Motor neuron (in vitro differentiated cells): ENCODE data around the gene ALDH2. TPM values are rescaled to one million over a fixed set of nuclear protein-coding genes. Genes with fewer than 3 reads are reported as not detected.
A peak's percentile ranks its signal among the peaks of the same experiment; 100 is the strongest.

Source experiments
- ATAC-seq, 8 experiments: fragments of 200-7000 bp; cut with Tn5 transposase; replicated peaks in 6 of 8; 2 replicates each; pipeline ENCODE4 v1.8.0; 2021; ENCODE audit warnings: mild to moderate bottlenecking in 8 of 8, moderate library complexity in 8 of 8
- H3K27ac ChIP-seq, 2 donors: fragments of 250-450 bp; sonication (Bioruptor Pico); 2 replicates each; pipeline ENCODE4 v1.9.0; 2021; ENCODE audit warnings: antibody characterized with exemption in 2 of 2, mild to moderate bottlenecking in 2 of 2, moderate library complexity in 1 of 2
- H3K4me1 ChIP-seq, 2 donors: fragments of 250-450 bp; sonication (Bioruptor Pico); replicated peaks in 1 of 2; 2 replicates each; pipeline ENCODE4 v1.6.1; 2021; ENCODE audit warnings: antibody characterized with exemption in 2 of 2, mild to moderate bottlenecking in 2 of 2, moderate library complexity in 1 of 2
- H3K4me3 ChIP-seq, 5 donors: fragments of 250-450 bp; sonication (Bioruptor Pico); 2 replicates each; pipeline ENCODE4 v1.9.0; 2021; ENCODE audit warnings: antibody characterized with exemption in 5 of 5, mild to moderate bottlenecking in 5 of 5, moderate library complexity in 4 of 5
- WGBS, 10 experiments: fragments of 450-650 bp; shearing (Covaris generic); methylation state at CpG; one replicate each; pipeline ENCODE4 v1.0.0; 2022; 5-methylcytosine and 5-hydroxymethylcytosine counted together
- in situ Hi-C, 9 experiments: fragments of 400-800 bp; cut with MboI; loops; one replicate each; pipeline ENCODE4 v1.15.0; 2021; ENCODE audit warnings: low sequenced_read_pairs in 9 of 9, low pct_unique_long_range_greater_than_20kb in 2 of 9; ENCODE audit not compliant: unreplicated experiment in 9 of 9
- total RNA-seq, 8 experiments: library from RNA; unstranded; fragments of 300-600 nt; gene quantifications; 2 replicates each; pipeline versions ENCODE4 v1.2.3 to v1.2.4, GENCODE V29; 2022

Gene ALDH2
- total RNA-seq, 8 experiments from 2014 or later, result 13.2 to 45.3 (median 27.0) TPM

DNA sequence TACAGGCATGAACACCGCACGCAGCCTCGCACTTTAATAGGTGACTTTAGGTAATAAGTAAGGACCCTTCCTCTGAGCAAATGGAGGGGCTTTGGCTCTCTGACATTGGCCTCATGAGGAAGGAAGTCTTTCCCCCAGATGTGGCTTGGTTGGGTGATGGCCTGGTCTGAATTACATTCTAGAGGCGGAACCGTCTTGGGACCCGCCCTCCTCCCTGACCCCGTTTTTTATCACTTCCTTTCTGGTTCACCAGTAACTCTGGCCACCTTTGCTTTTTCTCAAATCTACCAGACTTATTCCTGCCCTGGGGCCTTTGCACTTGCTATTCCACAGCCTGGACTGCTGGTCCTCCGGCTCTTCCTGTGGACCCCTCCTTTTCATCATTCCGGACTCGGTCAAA lies 13.4 kb downstream of the ALDH2 start:
- WGBS, 10 experiments, result 53 to 100% (median 91%) methylated on average over 2 to 10 of the region's 10 CpGs; no CpG with 5 or more reads in 3 of the 10 experiments
- Histone ChIP-seq H3K4me3 (no peak overlapping the region), H3K4me1 (no peaks in the 10 kb centered on the region), H3K27ac (no peak overlapping the region)
- in situ Hi-C loops, result no loop called here
- ATAC-seq, result no peak

DNA sequence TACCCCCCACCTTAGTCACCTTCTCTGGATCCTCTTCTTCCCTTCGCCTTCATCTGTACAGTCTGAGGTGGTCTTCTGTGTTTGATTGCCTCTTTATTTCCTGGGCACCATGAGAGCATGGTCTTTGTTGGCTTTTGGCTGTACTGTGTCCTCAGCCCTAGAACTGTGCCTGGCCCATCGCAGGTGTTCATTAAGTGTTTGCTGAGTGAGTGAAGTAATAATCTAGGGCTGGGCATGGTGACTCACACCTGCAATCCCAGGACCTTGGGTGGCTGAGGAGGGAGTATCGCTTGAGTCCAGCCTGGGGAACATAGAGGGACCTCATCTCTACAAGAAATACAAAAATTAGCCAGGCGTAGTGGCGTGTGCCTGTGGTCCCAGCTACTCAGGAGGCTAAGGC lies 13.9 kb downstream of the ALDH2 start:
- in situ Hi-C loops, result no loop called here
- Histone ChIP-seq H3K4me3 (no peak overlapping the region), H3K4me1 (no peaks in the 10 kb centered on the region), H3K27ac (no peak overlapping the region)
- WGBS, 10 experiments, result 75 to 100% (median 100%) methylated on average over 1 to 4 of the region's 5 CpGs; no CpG with 5 or more reads in 2 of the 10 experiments
- ATAC-seq, result no peak

DNA sequence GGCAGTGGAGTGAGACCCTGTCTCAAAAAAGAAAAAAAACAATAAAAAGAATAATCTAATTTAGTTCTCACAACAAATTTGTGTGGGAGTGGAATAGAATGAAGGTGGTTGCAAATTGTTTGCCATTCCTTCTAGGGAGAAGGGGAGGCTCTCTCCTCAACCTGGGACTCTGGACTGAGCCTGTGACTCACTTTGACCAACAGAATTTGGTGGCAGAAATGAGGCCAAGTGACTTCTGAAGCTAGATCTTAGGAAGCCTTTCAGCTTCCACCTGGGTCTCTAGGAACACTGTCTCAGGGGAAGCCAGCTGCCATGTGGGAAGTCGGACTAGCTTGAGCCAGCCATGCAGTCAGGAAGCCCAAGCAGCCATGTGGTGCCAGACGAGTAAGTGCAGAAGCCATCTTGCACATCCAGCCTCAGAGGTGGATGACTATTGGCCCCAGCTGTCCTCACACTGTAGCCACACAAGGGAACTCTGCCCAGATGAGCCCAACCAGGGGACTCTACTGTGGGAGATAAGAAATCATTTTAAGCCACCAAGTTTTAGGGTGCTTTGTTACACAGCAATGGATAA lies 14.4 kb downstream of the ALDH2 start:
- H3K4me3 ChIP-seq, result no peak overlapping the region
- H3K27ac ChIP-seq, result no peak overlapping the region
- in situ Hi-C loops, result no loop called here
- no peak for ATAC-seq
- 81 to 83% (median 83%) methylated on average over 1 to 2 of the region's 2 CpGs; no CpG with 5 or more reads in 7 of the 10 experiments for WGBS, 10 experiments
- H3K4me1 ChIP-seq, result no peaks in the 10 kb centered on the region

DNA sequence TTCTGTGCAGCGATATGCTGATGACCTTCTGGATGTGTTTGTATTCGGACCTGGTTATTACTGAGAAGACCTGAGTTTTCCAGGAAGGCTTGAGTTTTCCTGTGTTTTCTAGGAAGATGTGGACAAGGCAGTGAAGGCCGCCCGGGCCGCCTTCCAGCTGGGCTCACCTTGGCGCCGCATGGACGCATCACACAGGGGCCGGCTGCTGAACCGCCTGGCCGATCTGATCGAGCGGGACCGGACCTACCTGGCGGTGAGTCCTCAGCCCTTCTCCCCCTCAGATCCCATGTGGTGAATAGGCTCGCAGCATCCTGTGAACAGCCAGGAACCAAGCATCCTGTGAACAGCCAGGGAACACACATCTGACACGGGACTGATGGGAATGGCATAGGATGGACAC lies 16.3 kb downstream of the ALDH2 start:
- in situ Hi-C loops, result no loop called here
- 81 to 93% (median 89%) methylated on average over 2 to 5 of the region's 17 CpGs; no CpG with 5 or more reads in 6 of the 10 experiments for WGBS, 10 experiments
- Histone ChIP-seq H3K27ac (no peak overlapping the region), H3K4me1 (no peaks in the 10 kb centered on the region), H3K4me3 (no peak overlapping the region)
- no peak for ATAC-seq

DNA sequence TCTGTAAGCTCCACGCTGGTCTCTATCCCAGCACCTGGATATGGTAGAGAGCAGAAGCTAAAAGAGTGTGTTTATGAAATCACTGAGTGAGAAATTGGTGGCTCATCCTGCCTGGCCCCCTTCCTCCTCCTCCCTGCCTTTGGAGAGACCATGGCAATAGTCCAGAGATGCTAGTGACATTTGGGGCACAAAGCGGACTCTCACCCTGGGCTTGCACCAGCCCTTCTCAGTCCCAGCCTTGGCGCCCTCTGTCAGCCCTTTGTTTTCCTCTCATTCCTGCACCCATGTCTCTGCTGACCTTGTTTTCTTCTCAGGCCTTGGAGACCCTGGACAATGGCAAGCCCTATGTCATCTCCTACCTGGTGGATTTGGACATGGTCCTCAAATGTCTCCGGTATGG lies 18.2 kb downstream of the ALDH2 start:
- no peaks in the 10 kb centered on the region for H3K4me1 ChIP-seq
- no peak overlapping the region for H3K4me3 ChIP-seq
- 91 to 100% (median 100%) methylated on average over 1 to 4 of the region's 4 CpGs; no CpG with 5 or more reads in 4 of the 10 experiments for WGBS, 10 experiments
- ATAC-seq, result no peak
- H3K27ac ChIP-seq, result no peak overlapping the region
- in situ Hi-C loops, result no loop called here

DNA sequence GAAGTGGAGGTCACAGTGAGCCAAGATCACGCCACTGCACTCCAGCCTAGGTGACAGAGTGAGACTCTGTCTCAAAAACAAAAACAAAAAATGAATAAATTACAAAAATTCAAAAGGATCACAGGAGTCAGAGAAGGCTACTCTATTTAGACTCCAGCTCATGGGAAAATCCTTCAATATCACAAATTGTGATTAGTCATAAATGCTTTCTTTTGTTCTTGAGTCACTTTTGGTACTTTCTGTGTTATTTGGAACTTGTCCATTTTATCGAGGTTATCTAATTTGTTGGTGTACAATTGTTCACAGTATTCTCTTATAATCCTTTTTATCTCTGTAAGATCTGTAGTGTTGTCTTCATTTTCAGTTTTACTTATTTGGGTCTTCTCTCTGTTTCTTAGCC lies 18.9 kb downstream of the ALDH2 start:
- no peak for ATAC-seq
- no peak overlapping the region for H3K27ac ChIP-seq
- H3K4me1 ChIP-seq, result no peaks in the 10 kb centered on the region
- WGBS, 10 experiments, result 0 to 100% (median 93%) methylated on average over 1 to 2 of the region's 2 CpGs; no CpG with 5 or more reads in 1 of the 10 experiments
- H3K4me3 ChIP-seq, result no peak overlapping the region
- in situ Hi-C loops, result no loop called here

DNA sequence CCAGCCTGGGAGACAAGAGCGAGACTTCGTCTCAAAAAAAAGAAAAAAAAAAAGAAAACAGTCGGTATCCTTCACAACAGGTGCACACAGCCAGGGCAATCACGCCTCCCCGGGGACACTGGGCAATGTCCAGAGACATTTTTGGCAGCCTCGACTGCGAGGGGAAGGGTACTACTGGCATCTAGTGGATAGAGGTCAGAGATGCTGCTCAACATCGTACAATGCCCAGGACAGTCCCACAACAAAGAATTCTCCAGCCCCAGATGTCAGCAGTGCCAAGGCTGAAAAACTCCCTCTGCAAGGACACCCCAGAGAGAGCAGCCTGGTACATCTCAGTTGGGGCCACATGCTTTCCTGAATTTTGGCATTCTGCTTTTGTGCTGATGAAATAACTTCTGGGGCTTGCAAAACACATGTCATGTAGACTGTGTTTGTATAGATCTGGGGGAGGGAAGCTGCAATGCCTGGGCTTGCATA lies 21.5 kb downstream of the ALDH2 start:
- H3K27ac ChIP-seq, result no peak overlapping the region
- H3K4me3 ChIP-seq, result no peak overlapping the region
- WGBS, 10 experiments, result 43 to 100% (median 78%) methylated on average over 1 to 8 of the region's 8 CpGs
- ATAC-seq, result peak in 1 of 8 experiments; percentile 69
- H3K4me1 ChIP-seq, result no peaks in the 10 kb centered on the region
- in situ Hi-C loops, result no loop called here

DNA sequence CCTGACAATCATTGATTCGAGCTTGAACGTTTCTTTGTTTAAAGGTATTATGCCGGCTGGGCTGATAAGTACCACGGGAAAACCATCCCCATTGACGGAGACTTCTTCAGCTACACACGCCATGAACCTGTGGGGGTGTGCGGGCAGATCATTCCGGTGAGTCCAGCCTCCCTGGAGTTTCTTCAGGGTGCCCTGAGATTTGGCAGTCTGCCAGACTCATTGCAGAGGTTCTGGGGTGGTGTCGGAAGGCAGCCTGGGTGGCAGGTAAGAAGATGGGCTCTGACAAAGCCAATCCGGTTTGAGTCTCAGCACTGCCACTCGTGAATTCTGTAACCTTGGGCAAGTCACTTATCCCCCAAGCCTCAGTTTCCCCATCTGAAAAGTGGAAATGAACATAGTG lies 23.0 kb downstream of the ALDH2 start:
- in situ Hi-C loops, result no loop called here
- Histone ChIP-seq H3K4me3 (no peak overlapping the region), H3K4me1 (no peaks in the 10 kb centered on the region), H3K27ac (no peak overlapping the region)
- ATAC-seq, result no peak
- 20 to 85% (median 67%) methylated on average over 1 to 6 of the region's 11 CpGs; no CpG with 5 or more reads in 2 of the 10 experiments for WGBS, 10 experiments

DNA sequence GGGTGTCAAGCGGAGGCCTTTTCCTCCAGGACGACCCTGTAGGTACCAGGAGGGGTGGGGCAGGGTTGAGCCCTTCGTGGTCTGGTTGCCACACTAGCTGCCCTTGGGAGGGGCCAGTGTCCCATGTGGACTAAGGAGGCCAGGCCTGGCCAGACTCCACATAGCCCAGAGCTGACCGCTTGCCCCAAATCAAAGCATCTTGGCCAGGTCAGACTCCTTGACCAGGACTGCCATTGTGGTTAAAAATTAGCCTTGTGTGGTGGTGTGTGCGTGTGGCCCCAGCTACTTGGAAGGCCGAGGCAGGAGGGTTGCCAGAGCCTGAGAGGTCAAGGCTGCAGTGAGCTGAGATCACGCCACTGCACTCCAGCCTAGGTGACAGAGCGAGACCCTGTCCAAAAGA lies 24.8 kb downstream of the ALDH2 start:
- Histone ChIP-seq H3K27ac (no peak overlapping the region), H3K4me1 (no peaks in the 10 kb centered on the region), H3K4me3 (no peak overlapping the region)
- WGBS, 10 experiments, result 81 to 100% (median 93%) methylated on average over 2 to 4 of the region's 8 CpGs; no CpG with 5 or more reads in 5 of the 10 experiments
- no peak for ATAC-seq
- in situ Hi-C loops, result no loop called here

DNA sequence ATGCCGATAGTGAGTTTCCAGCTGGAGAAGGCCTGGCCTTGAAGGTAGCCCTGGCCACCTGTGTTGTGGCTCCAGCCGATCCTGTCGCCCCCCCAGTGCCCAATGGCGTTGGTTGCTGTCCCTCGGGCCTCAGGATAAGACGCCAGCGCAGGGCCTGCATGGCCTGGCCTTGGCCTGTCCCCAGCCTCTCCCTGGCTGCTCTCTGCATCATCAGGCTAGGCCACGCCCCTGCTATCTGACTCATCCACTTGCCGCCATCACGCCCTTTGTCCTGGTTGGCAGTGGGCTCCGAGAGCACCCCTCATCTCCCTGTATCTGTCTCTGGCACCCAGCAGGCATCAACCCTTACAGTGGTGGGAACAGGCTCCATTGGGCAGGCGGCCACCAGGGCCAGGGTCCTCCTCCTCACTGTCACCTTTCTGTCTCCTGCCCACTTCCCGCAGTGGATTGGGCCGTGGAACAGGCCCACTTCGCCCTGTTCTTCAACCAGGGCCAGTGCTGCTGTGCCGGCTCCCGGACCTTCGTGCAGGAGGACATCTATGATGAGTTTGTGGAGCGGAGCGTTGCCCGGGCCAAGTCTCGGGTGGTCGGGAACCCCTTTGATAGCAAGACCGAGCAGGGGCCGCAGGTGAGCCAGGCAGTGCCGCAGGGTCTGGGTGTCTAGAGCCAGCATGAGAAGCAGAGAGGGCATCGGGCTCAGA lies 25.6 kb downstream of the ALDH2 start:
- no peaks in the 10 kb centered on the region for H3K4me1 ChIP-seq
- H3K4me3 ChIP-seq, result no peak overlapping the region
- WGBS, 10 experiments, result 85 to 100% methylated on average over 1 to 2 of the region's 27 CpGs; no CpG with 5 or more reads in 8 of the 10 experiments
- no peak overlapping the region for H3K27ac ChIP-seq
- ATAC-seq, result peak in 5 of 8 experiments; percentile 16 to 94 (median 29)
- in situ Hi-C loops, result no loop called here

DNA sequence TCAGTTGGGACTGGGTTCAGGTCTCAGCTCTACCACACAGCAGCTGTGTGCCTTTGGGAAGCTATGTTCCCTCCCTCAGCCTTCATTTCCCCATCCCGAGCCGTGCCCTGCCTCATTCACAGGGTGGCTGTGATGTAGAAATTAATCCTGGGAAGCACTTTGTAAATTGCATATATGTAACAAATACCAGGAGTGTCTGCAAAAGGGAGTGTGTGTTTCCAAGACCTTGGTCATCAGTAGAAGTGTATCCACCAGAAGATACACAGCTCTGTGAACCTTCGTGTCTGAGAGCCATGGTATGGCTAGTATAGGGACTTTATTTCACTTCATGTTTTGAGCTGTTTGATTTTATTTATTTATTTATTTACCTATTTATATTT lies 26.1 kb downstream of the ALDH2 start:
- 80 to 100% (median 100%) methylated on average over 1 to 3 of the region's 3 CpGs; no CpG with 5 or more reads in 7 of the 10 experiments for WGBS, 10 experiments
- Histone ChIP-seq H3K27ac (no peak overlapping the region), H3K4me1 (no peaks in the 10 kb centered on the region), H3K4me3 (no peak overlapping the region)
- ATAC-seq, result peak in 1 of 8 experiments; percentile 56
- in situ Hi-C loops, result no loop called here

DNA sequence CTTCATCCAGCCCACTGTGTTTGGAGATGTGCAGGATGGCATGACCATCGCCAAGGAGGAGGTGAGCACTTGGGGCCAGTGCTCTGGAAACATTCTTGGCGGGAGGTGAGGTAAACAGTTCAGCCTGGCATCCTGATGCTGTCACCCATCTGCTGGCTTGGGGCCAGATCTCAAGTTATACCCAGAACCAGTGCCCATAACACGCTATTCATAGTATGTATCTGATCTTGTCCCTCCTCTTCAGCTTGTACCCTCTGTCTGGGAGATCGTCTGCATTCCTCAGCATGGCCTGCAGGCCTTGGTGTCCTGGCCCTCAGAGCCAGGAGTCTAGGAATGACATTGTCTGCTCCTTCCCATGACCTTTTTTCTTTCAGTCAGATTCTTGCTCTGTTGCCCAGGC lies 31.4 kb downstream of the ALDH2 start:
- Histone ChIP-seq H3K4me1 (no peaks in the 10 kb centered on the region), H3K27ac (no peak overlapping the region), H3K4me3 (no peak overlapping the region)
- in situ Hi-C loops, result no loop called here
- no peak for ATAC-seq
- WGBS, 10 experiments, result 61 to 100% (median 90%) methylated on average over 1 to 3 of the region's 4 CpGs; no CpG with 5 or more reads in 6 of the 10 experiments

DNA sequence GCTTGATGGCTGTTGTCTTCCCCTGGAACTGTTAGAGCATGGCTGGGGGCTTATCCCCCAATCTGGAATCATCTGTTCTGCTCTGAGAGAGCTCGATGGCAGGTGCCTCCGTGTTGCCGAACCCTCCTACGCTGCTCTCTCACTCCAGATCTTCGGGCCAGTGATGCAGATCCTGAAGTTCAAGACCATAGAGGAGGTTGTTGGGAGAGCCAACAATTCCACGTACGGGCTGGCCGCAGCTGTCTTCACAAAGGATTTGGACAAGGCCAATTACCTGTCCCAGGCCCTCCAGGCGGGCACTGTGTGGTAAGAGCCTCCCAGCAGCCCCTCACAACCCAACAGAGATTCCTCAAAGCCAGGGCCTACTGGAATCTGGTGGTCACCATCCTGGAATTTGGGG lies 33.0 kb downstream of the ALDH2 start:
- in situ Hi-C loops, result no loop called here
- Histone ChIP-seq H3K27ac (no peak overlapping the region), H3K4me1 (no peaks in the 10 kb centered on the region), H3K4me3 (no peak overlapping the region)
- ATAC-seq, result no peak
- 82 to 100% (median 94%) methylated on average over 1 to 5 of the region's 9 CpGs; no CpG with 5 or more reads in 5 of the 10 experiments for WGBS, 10 experiments
